ENCODE measurements around the gene PTPRD.

Gene PTPRD

DNA sequence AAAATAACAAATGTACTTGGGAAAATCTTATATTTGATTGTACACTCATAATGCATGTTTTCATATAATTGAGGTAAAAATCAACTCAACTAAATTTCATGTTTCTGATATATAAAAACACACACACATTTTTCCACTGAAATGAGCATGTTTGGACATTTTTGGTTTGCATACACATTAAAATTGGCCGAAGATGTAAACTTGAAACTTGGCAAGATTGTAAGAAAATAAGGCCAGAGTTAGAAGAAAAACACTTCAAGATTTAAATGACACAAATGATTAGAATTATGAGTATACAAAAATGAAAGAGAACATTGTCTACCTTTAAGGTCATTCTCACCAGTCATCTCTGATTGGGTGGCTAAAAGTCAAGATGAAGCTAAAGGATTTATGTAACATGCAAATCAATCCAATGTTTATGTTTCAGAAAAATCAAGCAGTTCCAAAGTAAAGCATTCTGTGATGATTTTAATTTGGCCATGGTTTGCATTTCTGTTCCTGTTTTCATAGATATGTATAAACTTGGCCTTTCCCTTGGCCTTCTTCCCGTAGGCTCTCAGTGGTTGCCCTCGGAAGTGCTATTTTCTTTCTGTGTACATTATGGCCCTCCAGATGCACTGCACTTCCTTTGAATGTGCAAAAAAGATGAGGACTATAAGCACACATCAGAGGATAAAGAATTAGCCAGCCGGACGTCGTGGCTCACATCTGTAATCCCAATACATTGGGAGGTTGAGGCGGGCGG is 1707.9 kb downstream of the PTPRD start:
- no peak for DNase-seq (ENCODE audit: low read depth in 2 of 2)

DNA sequence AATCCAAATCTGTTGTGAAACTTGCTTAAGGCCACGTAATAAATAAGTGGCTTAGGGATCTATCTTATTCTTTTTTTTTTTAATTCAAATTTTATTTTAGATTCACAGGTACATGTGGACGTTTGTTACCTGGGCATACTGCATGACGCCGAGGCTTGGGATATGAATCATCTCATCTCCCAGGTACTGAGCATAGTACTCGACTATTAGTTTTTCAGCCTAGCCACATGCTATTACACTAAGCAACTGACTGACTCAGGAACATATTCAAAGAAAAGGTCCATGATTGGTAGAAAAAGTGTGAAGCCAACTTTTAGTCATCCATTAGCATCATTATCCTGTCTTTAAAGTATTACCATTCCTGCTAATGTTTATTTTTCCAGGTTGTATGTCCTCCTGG is 1709.7 kb downstream of the PTPRD start:
- no peak for DNase-seq (ENCODE audit: low read depth in 2 of 2)

DNA sequence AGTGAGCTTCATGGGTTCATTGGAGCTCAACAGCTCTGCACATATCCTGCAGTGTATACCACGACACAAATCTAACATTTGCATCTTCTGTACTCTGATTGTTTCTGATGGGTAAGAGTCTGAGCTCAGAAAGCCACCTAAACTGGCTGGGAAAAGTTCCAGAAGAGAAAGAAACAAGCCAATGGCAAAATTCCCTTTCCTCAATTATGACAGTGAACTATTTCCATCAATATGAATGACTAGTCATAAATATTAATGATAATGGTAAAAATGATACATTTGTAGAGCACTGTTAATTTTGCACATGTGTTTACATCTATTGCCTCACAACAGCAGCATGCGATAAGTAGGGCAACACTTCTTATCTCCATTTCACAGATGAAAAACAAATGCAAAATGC is 1711.7 kb downstream of the PTPRD start:
- DNase-seq (ENCODE audit: low read depth in 2 of 2), result no peak

DNA sequence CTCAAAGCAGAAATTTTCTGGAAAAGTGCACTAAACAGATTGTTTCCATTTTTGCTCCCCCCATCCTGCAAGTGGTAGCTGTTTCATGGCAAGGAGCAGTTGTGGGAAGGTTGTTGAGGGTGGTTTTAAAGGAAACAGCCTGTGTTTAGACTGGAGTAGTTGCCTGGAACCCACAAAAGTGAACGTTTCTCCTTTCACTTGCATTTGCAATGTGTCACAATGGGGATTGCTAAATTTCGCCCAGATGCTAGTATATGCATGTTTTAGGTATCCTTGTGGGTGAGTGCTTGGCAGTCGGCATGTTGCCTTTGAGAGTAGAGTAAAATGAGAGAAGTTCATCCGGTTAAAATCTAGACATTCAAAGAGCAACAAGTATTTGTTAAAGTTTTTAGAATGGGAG is 1713.3 kb downstream of the PTPRD start:
- DNase-seq (ENCODE audit: low read depth in 2 of 2), result no peak

DNA sequence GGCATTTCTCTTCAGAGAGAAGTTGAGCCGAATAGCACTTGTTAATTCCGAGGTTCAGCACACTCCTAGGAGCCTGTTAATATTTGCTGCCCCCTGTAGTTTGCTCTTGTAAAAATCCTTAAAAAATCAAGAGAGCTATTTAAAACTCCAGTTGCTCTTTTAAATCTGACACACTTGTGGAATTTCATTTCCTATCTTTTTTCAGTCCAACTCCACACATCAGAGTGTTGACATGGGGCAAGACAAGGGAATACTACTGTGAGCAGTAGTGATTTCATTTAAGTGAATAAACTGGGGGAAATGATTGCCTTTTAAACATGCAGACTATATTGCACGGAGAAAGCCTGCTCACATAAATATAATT is 1717.0 kb downstream of the PTPRD start:
- DNase-seq (ENCODE audit: low read depth in 2 of 2), result no peak

DNA sequence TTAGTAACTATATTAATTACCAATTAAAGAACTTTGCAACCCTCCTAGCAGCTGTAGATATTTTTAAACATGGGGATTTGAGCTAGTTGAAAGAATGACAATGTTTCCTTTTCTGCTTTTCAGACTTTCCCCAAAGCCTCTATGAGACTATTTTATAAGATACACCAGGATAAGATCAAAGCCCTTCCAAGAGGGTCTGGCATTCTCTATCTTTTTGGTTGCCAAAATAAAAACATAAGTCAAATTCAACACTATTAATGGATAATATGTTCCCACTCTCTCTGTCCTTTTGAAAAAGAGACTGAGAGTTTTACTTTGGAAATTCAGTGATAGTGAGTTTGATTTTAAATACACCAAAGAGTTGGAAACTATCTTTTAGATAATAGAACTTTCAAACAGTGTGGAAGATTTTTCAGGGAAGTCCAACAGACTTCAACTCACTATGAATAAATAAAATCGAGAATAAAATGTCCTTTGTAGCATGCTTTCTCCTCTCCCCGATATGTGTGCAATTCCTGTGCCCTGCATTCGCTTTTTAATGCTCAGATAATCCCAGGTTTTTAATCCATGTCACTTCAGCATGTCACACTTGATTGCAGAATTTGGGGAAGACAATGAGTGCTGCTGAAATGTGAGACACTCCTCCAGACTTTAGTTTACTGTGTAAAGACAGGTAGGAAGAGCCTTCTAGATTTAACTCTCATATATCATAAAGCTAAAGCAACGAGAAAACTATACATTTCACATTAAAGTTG is 1717.5 kb downstream of the PTPRD start:
- no peak for DNase-seq (ENCODE audit: low read depth in 2 of 2)

DNA sequence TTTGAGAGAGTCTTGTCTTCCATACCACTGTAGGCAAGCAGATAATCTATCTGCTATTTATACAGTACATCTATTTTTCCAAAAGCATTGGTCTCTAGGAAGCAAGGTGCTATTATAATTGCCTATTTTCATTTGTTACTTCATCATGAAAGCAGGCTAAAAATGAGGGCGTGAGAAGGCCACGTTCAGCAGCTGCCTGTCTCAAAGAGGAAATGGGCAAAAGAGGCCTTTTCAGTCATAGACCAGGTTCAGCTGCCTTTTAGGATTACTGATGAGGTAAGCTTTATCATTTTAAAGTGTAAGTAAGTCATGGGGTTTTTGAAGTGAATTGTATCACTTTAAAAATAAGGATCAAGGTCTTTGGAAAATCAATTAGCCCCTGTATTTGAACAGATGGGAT is 1722.1 kb downstream of the PTPRD start:
- no peak for DNase-seq (ENCODE audit: low read depth in 2 of 2)

DNA sequence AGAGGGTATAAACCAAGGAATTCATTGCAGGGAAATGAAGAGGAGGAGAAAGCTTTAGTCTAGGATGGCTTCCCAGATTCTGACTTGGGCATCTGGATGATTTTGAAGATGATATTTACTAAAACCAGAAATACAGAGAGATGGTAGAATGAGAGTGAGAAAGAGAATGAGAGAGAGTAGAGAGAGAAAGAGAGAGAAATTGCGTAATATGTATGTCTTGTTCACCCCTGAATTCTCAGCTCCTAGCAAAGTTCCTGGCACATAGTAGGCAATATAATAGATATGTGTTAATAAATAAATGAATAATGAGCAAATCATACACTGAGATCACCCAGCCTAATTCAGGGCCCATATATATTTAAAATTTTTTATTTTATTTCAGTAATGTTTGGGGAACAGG is 1723.7 kb downstream of the PTPRD start:
- no peak for DNase-seq (ENCODE audit: low read depth in 2 of 2)

DNA sequence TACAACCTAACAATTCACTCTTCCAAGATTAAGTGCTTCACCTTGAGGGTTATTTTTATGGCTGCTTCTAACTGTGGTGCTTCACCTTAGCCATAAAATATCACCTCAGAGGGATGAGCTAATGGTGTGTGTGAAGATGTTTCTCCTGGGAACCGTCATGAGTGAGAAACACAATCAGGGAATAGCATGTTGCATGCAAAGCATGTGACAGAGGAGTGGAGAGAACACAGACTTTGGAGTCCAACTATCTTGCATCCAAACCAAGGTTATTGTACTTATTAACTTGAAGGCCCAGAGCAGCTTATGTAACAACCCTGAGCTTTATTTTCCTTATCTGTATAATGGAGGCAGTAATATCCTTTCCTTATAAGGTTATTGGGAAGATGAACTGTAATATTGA is 1724.2 kb downstream of the PTPRD start:
- DNase-seq (ENCODE audit: low read depth in 2 of 2), result no peak

DNA sequence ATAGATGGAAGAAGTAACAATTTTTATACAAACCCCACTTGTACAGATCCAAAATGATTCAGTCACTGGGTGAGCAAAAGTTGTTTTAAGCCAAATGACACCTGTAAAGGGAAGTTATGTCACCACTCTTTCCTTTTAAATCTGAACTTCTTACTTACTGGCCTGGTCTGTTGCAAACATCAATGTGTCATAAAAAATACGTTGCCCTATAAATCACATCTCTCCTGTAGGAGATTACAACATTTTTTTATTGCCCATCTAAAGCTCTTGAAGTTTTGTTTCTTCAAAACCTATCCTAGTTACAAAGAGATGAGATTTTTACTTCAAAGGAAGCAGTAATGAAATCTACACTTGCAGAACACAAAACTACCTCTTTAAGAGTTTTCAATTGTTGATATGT is 1725.4 kb downstream of the PTPRD start:
- no peak for DNase-seq (ENCODE audit: low read depth in 2 of 2)

DNA sequence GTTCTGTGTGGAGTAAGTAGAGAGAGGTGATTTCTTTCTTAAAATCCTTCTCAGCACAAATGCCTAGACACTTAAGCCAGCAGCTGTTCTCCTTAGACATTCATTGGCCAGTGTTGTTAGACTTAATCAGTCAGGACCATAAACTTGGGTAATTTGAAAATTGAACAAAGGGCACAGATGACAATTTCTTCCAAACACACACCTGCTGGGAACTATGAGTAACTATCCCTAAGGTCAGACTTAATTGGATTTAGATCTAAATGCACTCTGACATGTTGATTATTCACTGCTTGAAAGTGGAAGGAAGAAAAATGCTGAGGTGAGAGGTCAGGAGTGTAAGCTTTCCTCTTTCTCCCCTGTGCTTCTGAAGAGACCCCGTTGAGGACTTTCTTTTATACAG is 1729.5 kb downstream of the PTPRD start:
- DNase-seq (ENCODE audit: low read depth in 2 of 2), result no peak

DNA sequence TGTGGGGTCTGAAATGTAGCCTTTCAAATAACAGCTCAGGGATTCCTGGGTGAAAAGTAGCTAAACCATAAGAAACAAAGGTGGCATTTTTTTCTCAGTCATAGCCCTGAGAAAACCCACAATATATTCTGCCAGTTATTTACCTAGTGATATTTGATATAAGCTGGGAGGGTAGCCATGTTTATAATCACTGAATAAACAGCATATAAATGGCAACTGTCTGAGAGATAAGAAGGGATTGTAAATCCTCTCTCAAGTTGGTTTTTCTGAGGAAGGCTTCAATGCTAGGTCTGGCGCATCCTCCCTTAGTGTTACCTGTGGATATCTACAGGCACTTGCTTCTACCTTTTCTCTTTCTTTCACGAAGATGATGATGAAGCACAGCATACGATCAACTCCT is 1732.7 kb downstream of the PTPRD start:
- DNase-seq (ENCODE audit: low read depth in 2 of 2), result no peak

DNA sequence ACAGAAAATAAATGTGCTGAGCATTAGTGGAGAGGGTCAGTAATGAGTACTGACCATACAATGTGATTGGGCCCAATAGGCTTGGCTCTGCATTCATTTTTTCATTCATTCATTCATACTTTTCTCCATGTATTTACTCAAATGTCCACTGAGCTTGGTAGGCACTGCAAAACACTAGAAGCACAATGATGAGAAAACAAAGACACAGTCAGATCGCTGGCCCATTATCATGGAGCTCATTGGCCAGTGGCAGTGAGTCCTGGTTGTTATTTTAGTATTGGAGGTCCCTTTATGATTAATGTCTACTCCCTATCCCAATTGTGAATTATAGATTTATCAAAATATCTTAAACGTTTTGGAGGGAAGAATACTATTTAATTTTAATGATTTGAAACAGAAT is 1733.5 kb downstream of the PTPRD start:
- no peak for DNase-seq (ENCODE audit: low read depth in 2 of 2)

DNA sequence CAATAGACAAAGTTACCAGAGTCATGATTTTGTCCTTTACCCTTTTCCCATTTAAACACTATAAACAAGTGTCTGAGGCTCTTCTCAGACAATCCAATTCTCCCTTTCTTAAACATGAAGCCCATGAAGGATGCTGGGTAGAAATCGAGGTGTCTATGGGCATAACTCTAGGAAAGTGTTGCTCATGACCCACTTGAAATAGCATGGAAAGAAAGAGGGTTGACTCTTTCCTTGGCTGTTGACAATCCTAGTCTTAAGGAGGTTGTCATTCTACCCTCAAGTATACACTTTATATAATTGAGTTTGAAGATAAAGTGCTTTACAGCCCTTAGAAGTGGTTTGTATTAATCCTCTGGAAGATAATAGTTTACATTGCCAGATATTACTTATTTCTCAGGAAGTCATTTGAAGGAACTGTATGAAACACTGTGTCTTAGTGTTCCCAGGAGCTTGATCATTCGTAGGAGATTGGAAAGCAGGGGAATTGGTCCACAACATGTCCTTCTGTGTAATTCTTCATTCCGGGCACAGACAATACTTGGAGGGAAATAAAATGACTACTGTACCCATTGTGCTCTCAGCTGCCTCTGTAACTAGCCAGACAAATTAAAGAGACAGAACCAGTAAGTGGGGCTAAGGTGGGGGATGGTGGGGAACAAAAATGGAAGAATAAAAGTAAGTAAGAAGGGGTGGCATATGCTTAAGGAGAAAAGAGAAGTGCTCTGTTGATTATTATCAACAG is 1734.9 kb downstream of the PTPRD start:
- no peak for DNase-seq (ENCODE audit: low read depth in 2 of 2)

DNA sequence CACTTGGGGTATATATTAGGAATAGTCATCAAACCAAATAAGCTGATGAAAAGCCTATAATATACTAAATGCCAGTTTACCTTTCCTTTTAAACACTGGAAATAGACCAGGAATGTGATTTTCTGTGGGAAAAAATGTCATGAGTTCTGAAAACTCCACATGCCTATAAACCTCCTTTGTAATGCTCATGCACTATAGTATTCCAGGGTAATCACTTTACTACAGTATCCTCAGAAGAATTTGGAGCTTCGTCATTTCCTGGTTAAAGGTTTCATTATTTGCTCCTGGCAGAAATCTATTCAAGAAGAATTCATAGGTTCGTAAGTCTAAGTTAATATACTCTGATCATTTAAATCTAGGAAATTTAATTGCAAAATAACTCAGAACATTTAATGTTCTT is 1736.5 kb downstream of the PTPRD start:
- no peak for DNase-seq (ENCODE audit: low read depth in 2 of 2)

DNA sequence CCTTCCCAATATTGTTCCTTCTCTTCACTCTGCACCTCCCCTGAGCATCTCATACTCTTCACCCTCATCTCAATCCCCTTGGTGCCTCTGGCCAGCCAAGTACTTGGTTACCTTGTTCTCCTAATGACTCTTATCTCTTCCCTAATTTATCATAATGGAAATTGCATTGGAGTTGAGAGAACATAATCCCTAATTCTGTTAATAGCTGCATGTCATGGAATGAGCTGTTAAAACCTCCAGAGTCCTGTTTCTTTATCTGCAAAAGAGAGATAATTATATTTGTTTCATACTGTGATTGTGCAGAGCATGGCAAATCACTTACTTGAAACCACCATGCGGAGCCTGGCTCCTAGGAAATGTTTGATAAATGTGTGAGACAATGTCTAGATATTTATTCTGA is 1738.3 kb downstream of the PTPRD start:
- no peak for DNase-seq (ENCODE audit: low read depth in 2 of 2)

DNA sequence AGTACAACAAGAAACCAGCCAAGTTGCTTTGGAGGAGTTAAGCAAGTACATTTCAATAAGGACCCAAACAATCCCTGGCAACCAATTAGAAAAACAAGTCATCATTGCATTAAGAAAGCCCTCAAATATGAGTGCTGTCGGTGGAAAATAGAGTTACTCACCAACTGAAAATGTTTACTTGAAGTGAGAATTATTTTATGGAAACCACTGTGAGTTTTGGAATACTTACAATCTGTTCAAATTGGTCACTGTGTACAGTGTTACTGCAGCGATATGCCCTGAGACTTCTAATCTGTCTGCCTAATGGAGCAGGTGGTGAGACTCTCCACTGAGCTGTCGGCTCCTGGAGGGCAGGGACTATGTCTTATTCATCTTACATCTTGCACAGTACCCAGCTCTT is 1740.0 kb downstream of the PTPRD start:
- no peak for DNase-seq (ENCODE audit: low read depth in 2 of 2)

DNA sequence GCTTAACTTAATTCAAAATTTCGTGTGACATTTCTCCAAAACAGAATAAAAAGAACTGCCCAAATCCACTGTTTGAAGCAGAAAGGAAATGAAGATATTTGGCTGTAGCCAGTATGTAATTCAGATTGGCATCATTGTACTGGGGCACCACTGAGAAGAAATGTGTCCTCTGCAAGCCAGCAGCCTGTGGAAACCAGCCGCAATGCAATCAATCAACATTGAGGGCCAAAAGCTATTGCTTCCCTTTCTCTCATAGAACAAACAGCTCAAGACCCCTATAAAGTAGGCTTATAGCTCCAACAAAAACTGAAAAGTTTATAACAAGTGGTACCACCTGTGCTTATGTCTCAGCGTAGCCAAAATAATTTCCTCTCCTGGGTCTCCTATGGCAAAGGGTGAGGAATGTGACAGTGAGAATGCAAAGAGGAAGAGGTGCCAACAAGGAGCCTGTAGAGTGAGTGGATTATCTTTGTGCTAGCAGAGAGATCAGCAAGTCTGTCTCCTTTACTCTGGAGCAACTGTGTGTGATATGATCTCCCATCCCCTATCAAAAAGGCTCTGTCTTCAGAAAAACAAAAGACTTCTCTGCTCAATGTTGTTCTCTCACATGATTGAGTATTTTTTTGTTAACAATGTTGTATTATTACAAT is 1740.9 kb downstream of the PTPRD start:
- no peak for DNase-seq (ENCODE audit: low read depth in 2 of 2)

DNA sequence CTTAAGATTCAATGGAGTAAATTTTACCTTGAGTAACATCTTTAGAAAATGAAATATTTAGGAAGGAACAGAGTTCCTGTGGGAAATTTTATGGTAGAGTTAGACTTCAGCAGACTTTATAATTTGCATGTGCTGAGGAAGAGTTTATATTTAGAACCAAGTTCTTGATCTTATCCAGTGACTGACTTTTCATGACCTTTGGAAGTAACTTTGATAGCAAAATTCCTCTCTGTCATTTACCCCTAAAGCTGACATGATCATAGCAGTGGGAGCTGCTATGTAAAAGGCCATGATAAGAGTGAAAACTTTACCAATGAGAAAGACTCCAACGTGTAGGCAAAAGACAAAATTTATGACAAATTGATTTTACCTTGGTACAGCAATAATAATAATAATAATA is 1741.4 kb downstream of the PTPRD start:
- no peak for DNase-seq (ENCODE audit: low read depth in 2 of 2)

DNA sequence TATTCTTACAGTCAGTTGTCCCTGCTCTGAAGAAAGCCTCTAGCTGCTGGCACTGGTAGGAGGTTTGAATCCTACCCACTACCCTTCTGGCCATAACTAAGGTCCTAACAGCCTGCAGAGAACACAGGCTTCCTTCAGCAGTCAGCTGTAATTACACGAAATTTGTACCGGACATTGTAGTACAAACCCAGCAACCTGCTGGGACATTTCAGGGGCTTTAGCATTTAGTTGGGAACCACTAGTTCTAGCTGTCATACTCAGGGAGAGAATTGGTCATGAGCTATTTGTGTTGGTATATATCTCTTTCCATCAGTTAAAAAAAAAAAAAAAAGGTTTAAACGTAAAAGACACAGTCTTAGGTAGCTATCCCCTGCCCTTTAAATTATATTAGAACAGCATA is 1743.0 kb downstream of the PTPRD start:
- DNase-seq (ENCODE audit: low read depth in 2 of 2), result no peak

DNA sequence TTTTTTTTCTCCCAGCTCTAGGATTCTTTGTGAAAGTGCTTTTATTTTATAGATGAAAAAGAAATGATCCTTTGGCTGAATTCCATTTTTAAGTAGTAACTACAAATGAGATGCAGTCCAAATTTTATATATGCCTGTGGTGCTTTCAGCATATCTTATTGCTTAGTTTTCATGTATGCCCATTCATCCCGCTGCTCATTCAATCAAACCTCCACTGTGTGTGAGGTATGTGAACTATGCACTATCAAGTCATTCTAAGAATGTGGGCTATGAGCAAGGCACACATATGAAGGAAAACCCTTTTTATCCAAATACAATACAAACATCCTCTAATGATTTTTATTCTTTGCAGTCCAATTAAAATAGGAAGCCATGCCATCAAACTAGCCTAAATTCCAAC is 1744.2 kb downstream of the PTPRD start:
- DNase-seq (ENCODE audit: low read depth in 2 of 2), result no peak

DNA sequence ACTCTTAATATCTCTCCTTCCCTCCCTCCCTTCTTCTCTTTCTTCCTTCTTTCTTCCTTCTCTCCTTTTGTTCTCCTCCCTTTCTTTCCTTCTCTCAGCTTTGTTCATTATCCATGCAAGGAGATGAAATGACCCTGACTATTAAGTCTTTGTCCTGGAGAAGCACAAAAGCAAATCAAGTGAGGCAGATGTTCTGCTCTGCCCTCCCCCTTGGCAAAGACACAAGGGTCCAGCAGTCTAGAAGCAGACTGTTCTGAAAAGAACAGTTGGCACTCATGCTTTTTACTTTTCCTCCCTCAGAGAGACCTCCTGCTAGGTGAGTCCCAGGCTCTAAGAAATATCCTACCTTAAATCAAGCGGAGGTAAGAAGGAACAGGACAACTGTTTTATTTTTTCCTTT is 1745.7 kb downstream of the PTPRD start:
- DNase-seq (ENCODE audit: low read depth in 2 of 2), result no peak

DNA sequence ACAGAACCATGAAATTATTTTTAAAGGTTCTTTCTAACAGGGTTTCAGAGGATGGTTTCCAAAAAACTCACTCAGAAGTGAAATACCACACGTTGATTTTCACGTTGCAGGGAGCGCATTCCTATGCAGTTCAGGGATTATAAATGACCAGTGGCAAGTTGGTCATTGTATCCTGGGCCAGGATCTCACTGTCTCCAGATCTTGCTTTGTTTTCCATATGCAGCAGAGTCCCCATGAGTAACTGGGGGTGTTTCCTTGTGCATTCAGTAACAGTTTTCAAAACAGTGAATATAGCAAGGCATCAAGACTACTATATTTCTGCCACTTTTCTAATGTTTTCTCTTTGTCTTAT is 1748.3 kb downstream of the PTPRD start:
- DNase-seq (ENCODE audit: low read depth in 2 of 2), result no peak
